LNCaP clone FGC (cell line): ENCODE measurements around the gene LPP.

Source experiments
- DNase-seq: peaks from one replicate; pipeline ENCODE4 v3.0.0-alpha.2; 2011; ENCODE audit warnings: low read depth
- H3K4me3 ChIP-seq: 2 replicates; pipeline ENCODE4 v1.5.1; 2011; ENCODE audit warnings: mild to moderate bottlenecking, low read depth, low read length, control low read depth
- TF ChIP-seq, protein P1 (sequence below): IDR thresholded peaks from 2 replicates; pipeline ENCODE4 v1.5.1; 2012; ENCODE audit warnings: mild to moderate bottlenecking; ENCODE audit not compliant: control insufficient read depth, insufficient read depth; ENCODE audit errors: extremely low read depth

LPP gene

DNA sequence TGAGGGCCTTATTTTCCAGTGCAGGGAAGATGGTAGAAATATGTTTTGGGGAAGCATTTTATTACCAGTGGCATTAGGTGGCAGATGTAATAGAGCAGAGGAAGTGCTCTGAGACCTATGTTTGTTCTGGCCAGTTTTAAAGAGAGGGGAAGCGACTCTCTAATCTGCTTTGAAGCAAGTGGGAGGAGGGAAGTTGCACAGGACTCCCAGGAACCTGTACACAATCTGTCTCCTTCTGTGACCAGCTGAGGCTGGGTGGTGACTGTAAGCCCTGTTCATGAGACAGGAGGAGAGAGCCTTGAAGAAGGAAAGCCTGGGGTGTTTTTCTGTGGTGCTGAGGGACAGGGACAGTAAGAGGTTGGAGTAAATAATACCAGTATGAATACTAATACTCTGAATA, 60.5 kb downstream of the LPP start:
- TF ChIP-seq, protein P1, sequence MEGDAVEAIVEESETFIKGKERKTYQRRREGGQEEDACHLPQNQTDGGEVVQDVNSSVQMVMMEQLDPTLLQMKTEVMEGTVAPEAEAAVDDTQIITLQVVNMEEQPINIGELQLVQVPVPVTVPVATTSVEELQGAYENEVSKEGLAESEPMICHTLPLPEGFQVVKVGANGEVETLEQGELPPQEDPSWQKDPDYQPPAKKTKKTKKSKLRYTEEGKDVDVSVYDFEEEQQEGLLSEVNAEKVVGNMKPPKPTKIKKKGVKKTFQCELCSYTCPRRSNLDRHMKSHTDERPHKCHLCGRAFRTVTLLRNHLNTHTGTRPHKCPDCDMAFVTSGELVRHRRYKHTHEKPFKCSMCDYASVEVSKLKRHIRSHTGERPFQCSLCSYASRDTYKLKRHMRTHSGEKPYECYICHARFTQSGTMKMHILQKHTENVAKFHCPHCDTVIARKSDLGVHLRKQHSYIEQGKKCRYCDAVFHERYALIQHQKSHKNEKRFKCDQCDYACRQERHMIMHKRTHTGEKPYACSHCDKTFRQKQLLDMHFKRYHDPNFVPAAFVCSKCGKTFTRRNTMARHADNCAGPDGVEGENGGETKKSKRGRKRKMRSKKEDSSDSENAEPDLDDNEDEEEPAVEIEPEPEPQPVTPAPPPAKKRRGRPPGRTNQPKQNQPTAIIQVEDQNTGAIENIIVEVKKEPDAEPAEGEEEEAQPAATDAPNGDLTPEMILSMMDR, result no peak
- H3K4me3 ChIP-seq, result no peak overlapping the region
- DNase-seq, result no peak

DNA sequence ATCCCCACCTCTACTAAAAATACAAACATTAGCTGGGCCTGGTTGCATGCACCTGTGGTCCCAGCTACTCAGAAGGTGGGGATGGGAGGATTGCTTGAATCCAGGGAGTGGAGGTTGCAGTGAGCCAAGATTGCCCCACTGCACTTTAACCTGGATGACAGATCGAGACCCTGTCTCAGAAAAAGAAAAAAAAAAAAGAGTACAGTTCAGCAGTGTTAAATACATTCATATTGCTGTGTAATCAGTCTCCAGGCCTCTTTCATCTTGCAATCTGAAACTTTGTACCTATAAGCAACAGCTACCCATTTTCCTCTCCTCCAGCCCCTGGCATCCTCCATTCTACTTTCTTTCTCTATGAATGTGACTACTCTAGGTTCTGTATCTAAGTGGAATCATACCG, 61.2 kb downstream of the LPP start:
- TF ChIP-seq, protein P1, result no peak
- no peak for DNase-seq
- H3K4me3 ChIP-seq, result no peak overlapping the region

DNA sequence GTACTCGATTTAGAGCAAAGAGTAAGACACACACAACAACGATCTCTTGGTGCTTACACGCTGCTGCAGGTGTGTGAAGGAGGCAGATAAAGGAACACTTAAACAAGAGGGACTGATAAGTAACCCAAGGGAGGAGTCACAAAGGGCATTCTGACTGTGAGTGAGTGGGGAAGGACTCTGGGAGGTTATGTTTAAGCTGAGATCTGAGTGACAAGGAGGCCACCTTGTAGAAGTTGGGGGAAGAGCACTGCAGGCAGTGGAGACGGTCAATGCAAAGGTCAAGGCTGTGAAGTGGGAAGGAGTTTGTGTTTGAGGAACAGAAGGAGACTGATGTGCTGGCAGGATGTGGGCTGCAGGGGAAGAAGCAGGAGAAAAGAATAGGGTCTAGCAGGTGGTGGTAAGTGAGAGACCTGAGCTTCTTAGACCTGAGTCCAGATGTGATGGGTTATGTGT, 63.1 kb downstream of the LPP start:
- TF ChIP-seq, protein P1, result no peak
- no peak for DNase-seq
- no peak overlapping the region for H3K4me3 ChIP-seq

DNA sequence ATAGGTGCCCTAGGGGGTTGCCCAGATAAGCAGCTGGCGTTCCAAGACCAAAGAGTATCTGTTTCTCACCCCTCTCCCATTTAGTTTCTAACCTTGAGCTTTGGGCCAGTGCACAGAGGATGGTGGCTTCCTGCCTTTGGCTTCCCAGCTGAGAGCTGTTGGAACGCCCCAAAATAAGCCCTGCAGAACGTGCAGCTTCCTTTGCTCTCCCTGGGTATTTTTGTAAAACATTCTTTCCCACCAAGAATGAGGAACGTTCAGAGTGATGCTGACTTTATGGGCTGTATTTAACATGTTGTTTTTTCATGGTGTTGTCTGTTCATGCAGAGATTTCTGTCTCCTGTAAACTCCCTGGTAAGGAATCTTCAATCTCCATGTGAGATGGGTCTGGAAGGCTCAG, 63.8 kb downstream of the LPP start:
- TF ChIP-seq, protein P1, result no peak
- DNase-seq, result no peak
- H3K4me3 ChIP-seq, result no peak overlapping the region

DNA sequence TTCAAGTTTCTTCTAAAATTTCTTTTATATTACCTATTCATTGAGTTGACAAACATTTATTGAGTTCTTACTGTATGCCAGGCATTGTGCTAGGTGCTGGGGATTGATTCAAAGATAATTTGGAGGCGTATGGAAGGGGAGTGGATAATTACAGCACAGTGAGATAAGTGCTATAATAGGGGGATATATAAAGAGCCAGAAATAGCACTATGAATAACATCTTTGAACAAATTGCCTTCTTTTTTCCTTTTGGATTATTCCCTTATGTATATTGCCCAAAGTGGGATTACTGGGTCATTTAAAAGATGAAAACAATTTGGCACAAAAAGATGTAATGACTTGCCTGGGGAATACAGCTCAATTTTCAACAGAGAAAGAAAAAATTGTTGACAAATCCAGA, 64.6 kb downstream of the LPP start:
- no peak overlapping the region for H3K4me3 ChIP-seq
- no peak for DNase-seq

DNA sequence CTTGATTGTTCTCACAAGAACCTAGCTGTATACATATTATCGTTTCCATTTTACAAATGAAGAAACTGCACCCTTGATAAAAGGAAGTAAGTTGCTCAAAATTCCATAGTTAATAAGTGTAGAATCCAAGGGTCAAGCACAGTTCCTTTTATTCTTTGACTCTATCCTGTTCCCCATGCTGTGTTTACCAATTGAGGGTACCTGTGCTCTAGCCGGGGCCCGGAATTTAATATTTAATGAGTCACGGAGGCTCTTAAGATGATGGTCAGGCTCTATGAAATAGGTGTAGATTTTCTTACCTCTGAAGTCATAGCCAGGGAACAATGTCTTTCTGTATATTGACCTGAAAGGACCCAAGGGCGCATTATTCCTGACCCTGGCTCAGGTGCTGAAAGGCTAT, 65.2 kb downstream of the LPP start:
- TF ChIP-seq, protein P1, result no peak
- no peak for DNase-seq
- no peak overlapping the region for H3K4me3 ChIP-seq

More for the DNA sequence above, 64.6 kb downstream of the LPP start:
- TF ChIP-seq, protein P1, result no peak

DNA sequence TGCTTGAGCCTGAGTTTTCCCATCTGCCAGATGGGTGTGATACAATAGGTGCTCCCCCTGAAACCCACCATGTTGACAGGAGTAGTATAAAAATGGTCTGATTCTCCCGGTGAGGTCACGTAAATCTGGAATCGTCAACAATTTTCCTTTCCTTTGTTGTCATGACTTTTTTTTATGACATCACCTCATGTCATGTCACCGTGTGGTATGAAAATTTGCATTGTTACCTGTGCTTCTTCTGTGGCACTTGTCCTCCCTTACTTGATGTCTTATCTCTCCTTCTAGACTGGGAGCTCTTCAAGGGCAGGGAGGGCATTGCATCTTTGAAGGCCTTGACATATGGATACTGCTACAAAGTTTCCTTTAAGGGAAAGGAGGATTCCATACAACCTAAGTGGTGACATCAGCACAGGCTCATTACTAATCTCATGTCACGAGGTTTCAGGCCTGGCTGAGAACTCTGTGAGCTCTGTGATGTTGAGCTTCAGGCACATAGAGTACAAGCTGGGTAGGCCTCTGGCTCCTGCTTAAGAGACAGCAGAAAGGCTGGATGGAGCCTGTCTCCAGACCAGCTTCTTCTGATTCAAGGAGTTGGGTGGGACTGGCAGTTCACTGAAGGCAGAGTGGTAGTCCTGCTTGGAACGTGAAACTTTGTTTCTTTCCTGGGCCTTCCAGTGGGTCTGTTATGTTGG, 66.3 kb downstream of the LPP start:
- no peak for DNase-seq
- TF ChIP-seq, protein P1, result no peak
- H3K4me3 ChIP-seq, result no peak overlapping the region
